Measurements from ENCODE around the gene SEMA3C.

GRCh38 chr7:80946858-80947257, 28.0 kb upstream of the SEMA3C start:
- TF ChIP-seq ZNF561 (tag by site-specific recombination; IDR thresholded peaks at IDR 0.05; ENCODE audit: borderline replicate concordance): no peak
- TF ChIP-seq, protein P1, sequence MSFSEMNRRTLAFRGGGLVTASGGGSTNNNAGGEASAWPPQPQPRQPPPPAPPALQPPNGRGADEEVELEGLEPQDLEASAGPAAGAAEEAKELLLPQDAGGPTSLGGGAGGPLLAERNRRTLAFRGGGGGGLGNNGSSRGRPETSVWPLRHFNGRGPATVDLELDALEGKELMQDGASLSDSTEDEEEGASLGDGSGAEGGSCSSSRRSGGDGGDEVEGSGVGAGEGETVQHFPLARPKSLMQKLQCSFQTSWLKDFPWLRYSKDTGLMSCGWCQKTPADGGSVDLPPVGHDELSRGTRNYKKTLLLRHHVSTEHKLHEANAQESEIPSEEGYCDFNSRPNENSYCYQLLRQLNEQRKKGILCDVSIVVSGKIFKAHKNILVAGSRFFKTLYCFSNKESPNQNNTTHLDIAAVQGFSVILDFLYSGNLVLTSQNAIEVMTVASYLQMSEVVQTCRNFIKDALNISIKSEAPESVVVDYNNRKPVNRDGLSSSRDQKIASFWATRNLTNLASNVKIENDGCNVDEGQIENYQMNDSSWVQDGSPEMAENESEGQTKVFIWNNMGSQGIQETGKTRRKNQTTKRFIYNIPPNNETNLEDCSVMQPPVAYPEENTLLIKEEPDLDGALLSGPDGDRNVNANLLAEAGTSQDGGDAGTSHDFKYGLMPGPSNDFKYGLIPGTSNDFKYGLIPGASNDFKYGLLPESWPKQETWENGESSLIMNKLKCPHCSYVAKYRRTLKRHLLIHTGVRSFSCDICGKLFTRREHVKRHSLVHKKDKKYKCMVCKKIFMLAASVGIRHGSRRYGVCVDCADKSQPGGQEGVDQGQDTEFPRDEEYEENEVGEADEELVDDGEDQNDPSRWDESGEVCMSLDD (tag by site-specific recombination; IDR thresholded peaks at IDR 0.05): no peak
- TF ChIP-seq, protein P2, sequence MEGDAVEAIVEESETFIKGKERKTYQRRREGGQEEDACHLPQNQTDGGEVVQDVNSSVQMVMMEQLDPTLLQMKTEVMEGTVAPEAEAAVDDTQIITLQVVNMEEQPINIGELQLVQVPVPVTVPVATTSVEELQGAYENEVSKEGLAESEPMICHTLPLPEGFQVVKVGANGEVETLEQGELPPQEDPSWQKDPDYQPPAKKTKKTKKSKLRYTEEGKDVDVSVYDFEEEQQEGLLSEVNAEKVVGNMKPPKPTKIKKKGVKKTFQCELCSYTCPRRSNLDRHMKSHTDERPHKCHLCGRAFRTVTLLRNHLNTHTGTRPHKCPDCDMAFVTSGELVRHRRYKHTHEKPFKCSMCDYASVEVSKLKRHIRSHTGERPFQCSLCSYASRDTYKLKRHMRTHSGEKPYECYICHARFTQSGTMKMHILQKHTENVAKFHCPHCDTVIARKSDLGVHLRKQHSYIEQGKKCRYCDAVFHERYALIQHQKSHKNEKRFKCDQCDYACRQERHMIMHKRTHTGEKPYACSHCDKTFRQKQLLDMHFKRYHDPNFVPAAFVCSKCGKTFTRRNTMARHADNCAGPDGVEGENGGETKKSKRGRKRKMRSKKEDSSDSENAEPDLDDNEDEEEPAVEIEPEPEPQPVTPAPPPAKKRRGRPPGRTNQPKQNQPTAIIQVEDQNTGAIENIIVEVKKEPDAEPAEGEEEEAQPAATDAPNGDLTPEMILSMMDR (tag by site-specific recombination; IDR thresholded peaks at IDR 0.05): no peak
- no peak for TF ChIP-seq ZNF530 (tag by site-specific recombination; IDR thresholded peaks at IDR 0.05; ENCODE audit: low read depth)
- no peak for TF ChIP-seq ZNF140 (tag by site-specific recombination; IDR thresholded peaks at IDR 0.05)
- TF ChIP-seq KLF10 (tag by site-specific recombination; IDR thresholded peaks at IDR 0.05): no peak
- no peak for TF ChIP-seq ZBTB20 (tag by site-specific recombination; IDR thresholded peaks at IDR 0.05)
- no peak for TF ChIP-seq YY1 (tag by site-specific recombination; IDR thresholded peaks at IDR 0.05)
- no peak for TF ChIP-seq ZNF239 (tag by site-specific recombination; IDR thresholded peaks at IDR 0.05)
- no peak for TF ChIP-seq TRIM28 (IDR thresholded peaks at IDR 0.05; ENCODE audit: borderline replicate concordance, low read length)
